HPDE6-E6E7 (cell line): ENCODE results near the gene ANKRD63.

Source experiments
- DNase-seq: peaks from one replicate; pipeline ENCODE4 v3.0.0; 2011; ENCODE audit warnings: missing footprints; ENCODE audit errors: extremely low spot score

The ANKRD63 gene

DNA sequence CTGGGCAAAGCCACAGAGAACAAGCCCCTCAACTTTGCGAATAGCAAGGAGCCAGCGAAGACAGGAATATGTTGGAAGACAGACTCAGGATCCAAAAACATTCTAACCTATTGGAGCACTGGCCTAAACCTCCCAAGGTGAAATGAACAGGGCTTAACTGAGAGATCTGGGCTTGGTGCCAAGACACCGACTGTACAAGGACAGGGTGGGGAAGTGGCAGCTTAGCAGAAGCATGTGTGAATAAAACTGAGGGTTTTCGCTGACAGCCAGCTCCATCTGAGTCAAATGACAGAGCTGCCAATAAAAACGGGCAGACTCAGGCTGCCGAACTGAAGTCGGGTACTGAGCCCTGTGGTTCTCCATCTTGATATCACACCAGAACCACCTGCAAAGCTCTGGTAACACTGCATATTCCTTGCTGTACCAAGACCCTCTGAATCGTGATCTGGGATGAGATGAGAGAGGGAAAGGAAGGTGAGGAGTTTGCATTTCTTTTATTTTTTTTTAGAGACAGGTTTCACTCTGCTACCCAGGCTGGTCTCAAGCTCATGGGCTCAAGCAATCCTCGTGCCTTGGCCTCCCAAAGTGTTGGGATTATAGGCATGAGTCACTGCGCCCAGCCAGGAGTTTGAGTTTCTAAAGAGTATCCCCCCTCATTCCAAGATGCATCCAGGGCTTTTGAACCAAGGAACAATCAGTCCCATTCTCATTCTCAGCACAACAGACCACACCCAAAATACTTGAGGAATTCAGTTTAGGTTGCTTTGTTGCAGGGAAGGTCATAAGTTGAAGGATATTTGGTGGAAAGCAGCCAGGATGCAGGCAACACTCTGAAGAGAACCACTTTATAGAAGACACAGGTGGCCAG is 30.9 kb upstream of the ANKRD63 start:
- no peak for DNase-seq

DNA sequence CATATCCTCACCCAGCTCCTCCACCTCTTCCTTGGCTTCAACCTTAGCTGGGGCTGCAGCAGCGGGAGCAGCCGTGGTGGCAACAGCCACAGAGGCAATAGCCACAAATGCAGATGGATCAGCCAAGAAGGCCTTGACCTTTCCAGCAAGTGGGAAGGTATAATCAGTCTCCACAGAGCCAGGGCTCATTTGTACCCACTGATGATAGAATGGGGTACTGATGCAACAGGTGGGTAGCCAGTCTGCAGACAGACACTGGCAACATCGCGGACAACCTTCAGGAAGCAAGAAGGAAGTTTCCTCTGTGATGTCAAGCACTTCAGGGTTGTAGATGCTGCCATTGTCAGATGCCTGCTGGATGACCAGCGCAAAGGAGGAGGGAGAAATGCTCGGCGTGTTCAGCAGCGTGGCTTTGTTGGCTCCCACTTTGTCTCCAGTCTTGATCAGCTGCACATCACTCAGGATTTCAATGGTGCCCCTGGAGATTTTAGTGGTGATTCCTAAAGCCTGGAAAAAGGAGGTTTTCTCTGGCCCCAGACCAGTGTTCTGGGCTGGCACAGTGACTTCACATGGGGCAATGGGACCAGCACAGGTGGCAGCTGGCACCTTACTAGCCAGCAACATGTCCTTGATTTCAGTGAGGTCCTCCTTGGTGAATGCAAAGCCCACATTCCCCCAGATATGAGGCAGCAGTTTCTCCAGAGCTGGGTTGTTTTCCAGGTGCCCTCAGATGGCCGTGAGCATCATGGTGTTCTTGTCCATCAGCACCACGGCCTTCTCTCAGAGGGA is 29.7 kb upstream of the ANKRD63 start:
- DNase-seq: no peak

DNA sequence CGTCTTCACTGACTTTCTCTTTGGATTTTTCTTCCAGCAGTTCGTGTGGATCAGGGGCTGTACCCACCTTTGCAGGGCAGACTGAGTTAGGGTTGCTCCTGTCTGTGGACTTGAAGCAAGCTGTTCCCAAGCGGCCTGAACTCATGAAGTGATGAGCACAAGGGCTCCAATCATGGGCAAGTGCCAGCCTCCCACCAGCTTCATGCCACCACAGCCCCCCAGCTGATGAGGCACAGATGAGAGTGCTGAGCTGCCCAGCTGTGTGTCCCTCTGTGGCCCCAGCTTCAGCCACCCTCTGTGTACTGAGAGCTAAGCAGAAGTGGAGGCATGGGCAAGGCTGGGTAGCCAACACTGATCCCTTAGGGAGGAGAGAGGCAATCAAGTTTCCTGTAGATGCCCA is 28.1 kb upstream of the ANKRD63 start:
- DNase-seq: no peak

DNA sequence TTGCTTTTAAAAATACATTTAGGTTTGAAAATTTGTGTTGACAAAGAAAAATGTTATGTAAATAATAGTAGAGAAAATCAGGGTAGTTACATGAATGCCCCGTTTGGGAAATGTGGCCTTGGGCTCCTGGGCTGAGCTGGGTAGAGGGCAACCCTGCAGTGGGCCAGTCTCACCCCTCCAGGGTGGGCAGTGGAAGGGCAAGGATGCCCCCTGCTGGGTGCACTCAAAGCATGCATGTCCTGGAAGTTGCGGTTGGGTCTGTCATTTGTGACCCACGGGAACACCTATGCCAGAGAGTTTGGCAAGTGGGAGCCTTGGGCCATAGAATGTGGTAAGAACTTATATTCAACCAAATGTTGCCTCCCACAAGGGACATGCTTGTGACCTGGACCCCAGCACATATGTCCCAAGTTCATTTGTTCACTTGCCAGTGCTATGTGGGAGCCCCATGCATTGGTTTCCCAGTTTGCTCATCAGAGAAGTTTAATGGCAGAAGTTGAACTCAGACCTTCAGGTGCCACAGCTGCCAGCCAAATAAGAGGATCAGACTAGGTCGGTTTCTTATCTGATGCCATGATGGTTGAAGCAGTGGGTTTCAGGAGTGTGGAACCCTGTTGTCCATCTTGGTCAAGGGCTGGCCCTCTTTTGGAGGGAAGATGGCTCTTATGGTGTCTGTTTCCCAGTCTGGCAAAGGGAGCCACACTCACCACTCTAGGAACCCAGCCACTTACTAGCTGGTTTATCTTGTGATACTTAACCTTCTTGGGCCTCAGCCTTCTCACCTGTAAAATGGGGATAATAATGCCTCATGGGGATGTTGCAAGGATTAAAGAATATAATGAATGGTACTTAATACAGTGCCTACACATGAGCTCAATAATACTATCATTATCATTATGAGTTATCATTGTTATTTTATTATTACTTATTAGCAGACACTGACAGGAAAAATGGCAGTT is 27.4 kb upstream of the ANKRD63 start:
- no peak for DNase-seq

DNA sequence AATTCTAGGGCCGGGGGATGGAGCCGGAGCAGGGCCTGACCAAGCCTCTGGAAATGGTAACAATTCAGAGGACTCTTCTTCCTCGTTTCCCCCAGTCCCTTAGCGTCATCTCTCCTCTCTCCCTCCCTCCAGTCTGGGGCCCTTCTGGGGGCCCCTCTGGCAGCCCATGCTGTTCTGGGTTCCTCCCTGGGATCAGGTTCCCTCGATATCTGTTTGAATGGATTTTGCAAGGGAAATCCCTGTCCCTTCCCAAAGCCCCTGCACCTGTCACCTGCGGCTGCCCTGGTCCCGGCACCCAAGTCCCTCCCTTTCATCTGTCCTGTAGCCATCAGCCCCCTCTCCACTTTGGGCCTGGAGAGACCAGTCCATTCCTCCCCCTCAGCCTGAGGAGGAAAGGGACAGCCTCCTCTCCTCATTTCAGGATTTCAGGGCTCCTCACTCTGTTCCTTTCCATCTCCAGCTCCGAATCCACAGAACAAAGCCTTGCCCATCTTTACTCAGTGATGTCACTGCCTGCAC is 26.5 kb upstream of the ANKRD63 start:
- no peak for DNase-seq

DNA sequence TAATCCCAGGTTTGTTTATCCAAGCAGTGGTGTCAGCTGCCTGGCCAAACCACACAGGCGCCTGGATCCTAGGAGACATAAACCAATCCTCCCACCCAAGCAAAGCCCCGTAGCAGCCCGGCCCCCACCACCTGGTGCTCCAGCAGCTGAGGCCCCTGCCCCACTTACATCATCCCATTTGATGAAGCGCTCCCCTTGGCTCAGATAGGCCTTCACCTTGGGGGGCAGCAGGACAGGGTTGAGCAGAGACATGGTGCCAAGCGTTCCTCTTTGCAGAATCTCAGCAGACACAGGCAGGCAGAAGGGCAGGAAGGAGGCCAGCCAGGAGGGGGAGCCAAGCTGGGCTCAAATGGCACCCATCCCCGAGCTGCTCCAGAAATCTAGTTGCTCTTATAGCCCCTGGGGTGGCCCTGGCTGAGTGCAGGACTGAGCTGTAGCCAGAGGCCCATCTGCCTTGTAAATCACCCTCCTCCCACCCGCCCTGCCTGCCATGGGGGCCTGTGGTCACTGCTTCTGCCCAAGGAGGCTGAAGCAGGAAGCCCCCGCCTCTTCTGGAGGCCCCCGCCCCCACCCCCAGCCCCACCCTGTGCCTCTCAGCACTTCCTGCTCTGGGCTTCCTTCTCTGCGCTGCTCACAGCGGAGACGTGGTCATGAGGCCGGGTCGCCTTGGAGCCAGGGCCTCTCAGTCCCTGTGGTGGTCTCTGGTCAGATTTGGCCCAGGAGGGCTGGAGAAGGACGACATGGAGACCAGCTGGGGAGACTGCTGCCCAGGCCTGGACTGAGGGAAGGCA is 24.8 kb upstream of the ANKRD63 start, which contains the start of gene PLCB2:
Gene PLCB2, minus strand, starts transcription at position 515 of the 791 bp plus-strand sequence. Its CDS starts 263 bp downstream, at position 252.
- no peak for DNase-seq

DNA sequence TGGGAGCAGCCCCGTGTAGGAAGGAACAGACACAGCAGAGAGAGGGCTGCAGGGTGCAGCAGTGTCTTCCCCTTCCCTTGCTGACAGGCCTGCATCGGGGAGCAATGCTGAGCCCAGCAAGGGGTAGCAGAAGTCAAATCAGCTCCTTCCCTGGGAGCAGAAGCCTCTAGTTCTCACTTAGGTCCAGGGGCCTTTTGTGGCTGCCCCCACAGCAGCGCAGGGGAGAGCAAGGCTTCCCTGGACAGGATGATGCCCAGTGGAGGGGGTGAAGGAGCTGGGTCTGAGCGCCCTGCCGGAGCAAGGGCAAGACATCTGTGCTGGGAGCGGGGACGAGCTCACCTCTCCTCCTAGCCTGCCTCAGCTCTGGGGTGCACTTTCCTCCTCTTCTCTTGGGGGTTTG is 24.0 kb upstream of the ANKRD63 start:
- no peak for DNase-seq

DNA sequence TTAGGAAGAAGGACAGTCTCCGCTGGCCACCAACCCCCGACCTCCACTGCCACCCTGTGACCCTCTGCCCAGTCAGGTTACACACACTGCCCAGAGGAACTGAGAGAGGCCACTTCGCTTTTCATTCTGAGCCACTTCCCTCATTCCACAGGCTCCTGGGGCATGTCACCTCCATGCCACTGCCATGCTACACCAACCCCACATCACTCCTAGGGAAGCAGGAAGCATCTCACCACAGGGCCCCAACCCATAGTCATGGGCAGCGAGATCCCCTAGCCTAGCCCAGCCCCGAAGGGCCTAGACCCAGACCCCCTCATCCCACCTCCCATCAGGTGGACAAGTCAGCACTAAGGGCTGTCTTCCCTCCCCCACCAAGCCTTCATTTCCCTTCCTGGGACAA is 23.5 kb upstream of the ANKRD63 start:
- DNase-seq: no peak

DNA sequence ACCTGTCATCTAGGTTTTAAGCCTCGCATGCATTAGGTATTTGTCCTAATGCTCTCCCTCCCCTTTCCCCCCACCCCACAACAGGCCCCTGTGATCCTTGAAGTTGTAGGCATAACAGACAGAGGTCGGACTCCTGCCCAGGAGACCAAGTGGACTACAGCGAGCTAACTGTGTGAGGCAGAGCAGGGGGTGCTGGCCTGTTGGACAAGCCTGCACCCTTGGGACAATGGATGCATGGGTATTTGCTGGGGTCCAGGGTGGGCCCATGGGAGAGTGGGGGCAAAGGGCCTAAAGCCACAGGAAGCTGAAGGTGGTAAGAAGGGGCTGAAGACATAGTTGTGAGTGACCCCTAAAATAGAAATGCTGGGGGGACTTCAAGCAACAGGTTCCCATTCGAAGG is 22.4 kb upstream of the ANKRD63 start:
- no peak for DNase-seq

DNA sequence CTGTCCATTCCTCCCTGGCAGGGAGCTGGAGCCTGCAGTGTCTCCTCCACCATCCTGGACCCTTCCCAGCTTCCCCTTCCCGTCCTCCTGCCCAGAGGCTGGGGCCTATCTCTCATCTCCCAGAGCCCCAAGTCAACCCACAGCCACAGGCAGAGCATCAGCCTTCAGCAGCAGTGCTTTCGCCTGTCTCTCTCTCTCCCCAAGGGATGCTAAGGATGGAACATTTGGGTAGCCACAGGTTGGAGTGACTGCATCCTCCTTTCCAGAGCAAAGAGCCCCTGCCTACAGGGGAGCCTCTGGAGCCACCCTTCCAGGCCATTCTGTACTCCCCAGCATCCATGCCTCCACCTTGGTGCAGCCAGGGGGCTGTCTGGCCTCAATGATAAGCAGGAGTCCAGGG is 20.7 kb upstream of the ANKRD63 start:
- no peak for DNase-seq

DNA sequence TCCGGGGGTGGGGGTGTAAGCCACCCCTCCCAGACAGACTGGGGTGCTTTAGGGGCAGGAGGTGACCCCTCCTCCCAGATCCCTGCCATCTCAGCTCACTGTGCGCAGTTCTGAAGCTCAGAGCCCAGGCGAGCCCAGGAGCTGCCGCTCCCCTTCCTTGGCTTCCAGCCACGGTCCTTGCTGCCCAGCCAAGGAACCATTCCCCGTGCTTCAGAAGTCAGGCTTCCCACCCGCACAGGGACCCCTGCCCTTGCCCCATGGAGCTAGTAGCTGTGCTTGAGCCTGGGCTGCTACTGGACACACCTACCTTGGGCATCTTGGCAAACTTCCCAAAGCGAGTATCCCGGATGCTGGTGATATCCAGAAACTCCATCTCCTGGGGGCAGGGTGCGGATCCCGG is 20.1 kb upstream of the ANKRD63 start:
- DNase-seq: no peak

DNA sequence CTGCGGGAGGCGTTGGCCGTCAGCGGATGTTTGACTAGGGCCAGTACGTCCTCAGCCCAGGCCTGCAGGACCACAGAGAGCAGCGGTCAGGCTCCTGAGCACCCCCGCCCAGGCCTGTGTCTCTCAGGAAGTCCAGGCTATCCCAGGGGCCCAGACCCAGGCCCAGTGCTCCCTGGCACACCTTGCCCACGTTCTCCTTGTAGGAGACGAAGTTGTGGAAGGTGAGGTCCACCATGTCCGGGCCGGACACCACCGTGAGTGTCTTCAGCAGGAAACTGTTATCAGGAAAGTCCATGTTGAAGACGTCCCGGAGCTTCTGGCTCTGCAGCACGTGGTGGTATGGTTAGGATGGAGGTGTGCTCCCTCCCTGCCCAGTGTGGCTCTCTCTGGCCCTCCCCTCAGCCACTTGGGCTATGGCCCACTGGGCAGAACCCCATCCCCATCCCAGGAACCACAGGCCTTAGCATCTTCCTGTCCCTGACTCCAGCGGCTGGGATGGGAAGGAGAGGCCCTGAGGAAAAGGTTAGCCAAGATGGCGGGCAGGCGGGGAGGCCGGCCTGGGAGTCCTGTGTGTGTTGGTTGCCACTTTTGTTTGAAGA is 19.5 kb upstream of the ANKRD63 start:
- no peak for DNase-seq

DNA sequence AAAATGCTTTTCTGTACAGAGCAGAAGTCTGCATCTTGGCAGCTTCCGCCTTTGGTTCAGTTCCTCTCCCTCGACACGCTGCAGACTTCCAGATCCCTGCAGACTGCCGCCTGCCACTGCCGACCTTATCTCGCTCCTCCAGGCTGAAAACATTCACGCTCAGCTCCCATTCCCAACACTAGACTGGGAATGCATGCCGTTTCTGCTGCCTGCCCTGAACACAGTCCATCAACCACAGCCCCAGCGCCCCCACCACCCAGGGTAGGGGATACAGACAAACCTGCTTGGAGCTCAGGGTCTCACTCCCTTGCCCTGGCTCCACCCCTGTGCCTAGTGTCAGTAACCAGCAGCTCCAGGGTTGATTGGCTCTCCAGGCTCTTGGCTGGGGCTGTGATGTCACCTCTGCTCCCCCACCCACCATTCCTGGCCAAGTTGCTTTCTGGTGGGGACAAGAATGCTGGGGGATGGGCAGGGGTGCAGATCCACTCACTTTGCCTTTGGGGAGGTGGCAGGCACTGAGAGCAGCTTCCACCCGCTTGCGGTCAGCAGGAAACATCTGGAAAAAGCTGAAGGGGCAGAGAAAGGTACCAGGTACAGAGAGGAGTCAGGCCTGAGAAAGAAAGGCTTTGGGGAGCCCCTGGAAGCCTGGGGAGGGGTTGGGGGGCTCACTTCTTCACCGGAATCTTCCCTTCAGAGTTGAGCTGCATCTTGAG is 18.8 kb upstream of the ANKRD63 start:
- DNase-seq: no peak

DNA sequence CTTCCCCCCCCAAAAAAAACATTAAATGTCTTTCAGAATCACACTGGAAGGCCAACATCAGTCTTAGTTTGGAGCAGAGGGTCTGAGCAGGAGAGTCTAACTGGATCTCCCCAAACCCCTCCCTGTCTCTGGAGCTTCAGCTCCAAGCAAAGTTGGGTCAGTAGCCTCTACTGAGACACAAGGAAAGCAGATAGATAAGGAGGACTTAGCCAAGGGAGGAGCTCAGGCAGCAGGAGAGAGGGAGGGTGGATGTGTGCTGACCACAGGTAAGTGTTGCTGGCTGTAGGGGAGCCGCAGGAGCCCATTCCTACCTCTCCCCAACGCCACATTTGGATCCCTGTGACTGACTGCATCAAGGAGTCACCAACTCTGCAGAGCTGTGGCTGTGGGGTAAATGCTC is 17.9 kb upstream of the ANKRD63 start:
- DNase-seq: no peak

DNA sequence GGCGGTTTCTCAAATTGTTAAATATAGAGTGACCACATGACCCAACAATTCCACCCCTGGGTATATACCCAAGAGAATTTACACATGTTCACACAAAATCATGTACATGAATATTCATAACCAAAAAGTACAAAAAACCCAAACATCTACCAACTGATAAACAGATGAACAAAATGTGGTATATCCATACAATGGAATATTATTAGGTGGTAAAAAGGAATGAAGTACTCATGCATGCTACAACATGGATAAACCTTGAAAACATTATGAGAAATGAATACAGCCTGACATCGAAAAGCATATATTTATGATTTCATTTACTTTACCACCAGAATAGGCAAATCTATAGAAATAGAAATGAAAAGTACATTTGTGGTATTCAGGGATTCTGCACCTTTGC is 17.5 kb upstream of the ANKRD63 start:
- no peak for DNase-seq

DNA sequence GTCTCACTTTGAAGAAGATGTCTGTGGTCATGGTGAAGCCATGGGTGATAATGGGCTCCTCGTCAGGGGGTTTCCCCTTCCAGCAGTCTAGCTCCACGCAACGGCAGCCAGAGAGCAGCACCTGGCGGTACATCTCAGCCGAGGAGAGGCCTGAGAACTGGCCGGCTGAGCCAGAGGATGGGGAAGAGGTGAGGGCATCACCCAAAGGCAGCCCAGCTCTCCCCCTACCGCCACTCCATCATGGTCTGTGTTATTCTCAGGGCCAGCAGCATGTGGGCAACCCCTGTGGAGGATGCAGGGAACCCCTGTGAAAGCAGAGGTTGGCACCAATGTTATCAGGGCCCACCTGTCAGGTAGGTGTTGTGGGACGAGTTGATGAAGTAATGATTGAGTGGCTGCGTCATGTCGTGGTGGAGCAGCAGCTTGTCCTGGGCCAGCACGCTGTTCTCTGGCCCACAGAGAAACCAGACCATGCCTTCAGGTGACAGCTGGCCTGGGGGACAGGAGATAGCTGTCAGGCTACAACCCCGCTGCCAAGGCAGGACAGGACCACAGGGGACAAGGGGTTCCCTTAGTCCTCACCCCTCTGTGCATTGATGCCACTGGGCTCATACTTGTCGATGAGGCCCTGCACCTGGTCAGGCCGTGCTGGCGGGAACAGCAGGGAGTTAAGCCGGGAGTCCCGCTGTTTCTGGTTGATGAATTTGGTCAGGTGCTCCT is 15.5 kb upstream of the ANKRD63 start:
- no peak for DNase-seq

DNA sequence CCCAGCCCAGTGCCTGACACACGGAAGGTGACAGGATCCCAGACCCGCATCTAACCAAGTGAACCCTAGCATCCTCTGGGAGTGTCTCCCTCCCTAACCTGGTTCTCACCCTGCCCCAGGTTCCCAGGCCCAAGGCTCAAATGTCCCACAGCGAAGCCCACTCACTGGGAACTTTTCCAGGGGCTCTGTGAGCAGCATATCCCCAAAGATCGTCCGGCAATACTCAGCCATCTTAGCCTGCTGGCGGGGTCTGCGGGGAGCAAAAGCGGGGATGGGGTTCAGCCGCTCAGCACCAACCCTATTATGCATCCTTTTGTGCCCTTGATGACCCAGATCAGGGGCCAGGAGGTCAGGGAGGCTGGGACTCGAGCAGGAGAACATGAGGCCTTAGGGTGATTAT is 14.5 kb upstream of the ANKRD63 start:
- no peak for DNase-seq

DNA sequence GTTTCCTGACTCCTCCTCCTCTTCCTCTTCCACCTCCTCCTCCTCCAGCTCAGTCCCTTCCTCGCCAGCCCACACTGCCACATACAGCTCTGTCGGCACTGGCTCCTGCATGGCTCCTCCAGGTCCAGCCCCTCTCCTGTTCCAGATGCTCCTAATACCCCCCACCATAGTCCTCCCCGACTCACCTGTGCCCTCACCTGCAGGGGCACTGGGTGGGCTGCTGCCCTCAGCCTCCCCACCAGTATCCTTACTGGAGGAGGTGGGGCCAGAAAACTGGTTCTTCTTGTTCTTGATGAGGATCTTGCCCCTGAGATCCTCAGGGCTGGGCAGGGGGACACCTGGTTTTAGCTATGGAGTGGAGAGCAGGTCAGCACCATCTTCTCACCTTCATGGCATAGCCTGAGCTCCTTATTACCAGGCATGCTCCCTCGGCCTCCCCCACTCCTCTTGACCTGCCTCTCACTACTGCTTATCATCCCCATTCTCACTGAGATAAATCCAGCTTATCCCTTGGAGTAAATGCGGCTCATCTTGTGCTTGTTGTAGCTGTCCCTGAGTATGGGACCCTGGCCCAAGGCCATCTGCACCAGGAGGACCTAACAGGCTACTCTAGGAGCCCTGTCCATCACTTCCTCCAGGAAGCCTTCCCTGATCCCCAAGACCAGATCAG is 13.8 kb upstream of the ANKRD63 start:
- no peak for DNase-seq
